HepG2 (cell line): ENCODE data around the gene KDM5C. TPM values are rescaled to one million over a fixed set of nuclear protein-coding genes. Genes with fewer than 3 reads are reported as not detected.
"Not testable (repeated sequence)": the region's sequence is repeated elsewhere in the genome, so short reads cannot be mapped to it uniquely, and the experiment has no call there.

ENCODE experiments used
- ATAC-seq: fragments of 200-7000 bp; cut with Tn5 transposase; 3 replicates; pipeline ENCODE4 v1.9.1; 2020; ENCODE audit warnings: mild to moderate bottlenecking, moderate library complexity
- BruUV-seq: library from RNA; stranded (reverse); fragments of 400-500 nt; replicated peaks from 2 replicates; lab custom pipeline; 2021; lab: Mats Ljungman, UMichigan
- CTCF ChIA-PET: fragments of 300-600 bp; formaldehyde crosslinking; extraction: SDS; loops from one replicate; lab custom pipeline; 2021; ENCODE audit warnings: low total read pairs, inconsistent platforms, low intra/inter-chr PET ratio; lab: Yijun Ruan, JAX
- POLR2A ChIA-PET: fragments of 350-600 bp; sonication (Branson Sonifier 250); formaldehyde crosslinking; loops from one replicate; lab custom pipeline; 2020; ENCODE audit warnings: antibody characterized with exemption, inconsistent platforms; lab: Yijun Ruan, JAX
- DNase-seq: peaks from one replicate; pipeline ENCODE4 v3.0.0-alpha.2; 2015; ENCODE audit warnings: low spot score
- FAIRE-seq: peaks from 3 replicates; lab custom pipeline; 2011; peaks lifted over from hg19 to GRCh38; lab: Jason Lieb, UNC
- H2AFZ ChIP-seq: one replicate; pipeline ENCODE4 v1.6.1; 2011; ENCODE audit warnings: low read length, inconsistent platforms
- H3K27ac ChIP-seq: fragments of 300-600 bp; 3 replicates; pipeline ENCODE4 v1.8.0; 2011; ENCODE audit warnings: mixed run types, mild to moderate bottlenecking, mixed read lengths, low read length, inconsistent platforms; ENCODE audit not compliant: insufficient read depth; ENCODE audit errors: extremely low read length
- H3K27me3 ChIP-seq, 2 experiments: fragments of 200-600 bp in 1 of 2; 2 replicates in 1 of 2; 3 replicates in 1 of 2; pipeline versions ENCODE4 v1.6.0 to v1.8.0; 2011; ENCODE audit warnings: low read length in 2 of 2, mild to moderate bottlenecking in 2 of 2, moderate library complexity in 2 of 2, inconsistent platforms in 1 of 2; ENCODE audit not compliant: insufficient read depth in 2 of 2, control insufficient read depth in 1 of 2
- H3K36me3 ChIP-seq, 2 experiments: fragments of 200-600 bp in 1 of 2; replicated peaks in 1 of 2; 2 replicates in 1 of 2; 3 replicates in 1 of 2; pipeline versions ENCODE4 v1.5.1 to v1.8.0; 2011; ENCODE audit warnings: low read length in 2 of 2, inconsistent platforms in 1 of 2; ENCODE audit not compliant: insufficient read depth in 2 of 2, control insufficient read depth in 1 of 2
- H3K4me1 ChIP-seq: 2 replicates; pipeline ENCODE4 v1.5.1; 2012; ENCODE audit warnings: low read length, inconsistent platforms; ENCODE audit not compliant: insufficient read depth
- H3K4me2 ChIP-seq: 2 replicates; pipeline ENCODE4 v1.6.0; 2011; ENCODE audit warnings: low read depth, low read length, inconsistent platforms
- H3K4me3 ChIP-seq, 3 experiments: fragments of 200-600 bp in 1 of 3; sonication (generic), shearing (Covaris generic) in 1 of 3; replicated peaks in 1 of 3; 2 replicates each; pipeline ENCODE4 v1.5.1; 2011 to 2016; ENCODE audit warnings: low read length in 3 of 3, inconsistent platforms in 2 of 3, low read depth in 2 of 3, mild to moderate bottlenecking in 2 of 3, control low read depth in 1 of 3, mixed read lengths in 1 of 3; ENCODE audit not compliant: insufficient read depth in 1 of 3
- H3K79me2 ChIP-seq: one replicate; pipeline ENCODE4 v1.6.1; 2011; ENCODE audit warnings: low read length, inconsistent platforms; ENCODE audit not compliant: insufficient read depth
- H3K9ac ChIP-seq: 2 replicates; pipeline ENCODE4 v1.6.0; 2011; ENCODE audit warnings: mild to moderate bottlenecking, low read depth, low read length, inconsistent platforms; ENCODE audit not compliant: insufficient read depth
- H3K9me3 ChIP-seq: 2 replicates; pipeline ENCODE4 v1.5.1; 2012; ENCODE audit warnings: mild to moderate bottlenecking, low read length
- H4K20me1 ChIP-seq: 2 replicates; pipeline ENCODE4 v1.6.0; 2011; ENCODE audit warnings: inconsistent platforms, mild to moderate bottlenecking, low read length, moderate library complexity; ENCODE audit not compliant: insufficient read depth
- ATAD3A ChIP-seq: sonication (generic); formaldehyde crosslinking; IDR thresholded peaks from 2 replicates; pipeline ENCODE4 v1.4.0; 2020; ENCODE audit warnings: missing genetic modification reagents
- CSRNP1 ChIP-seq: sonication (generic); formaldehyde crosslinking; IDR thresholded peaks from 2 replicates; pipeline ENCODE4 v1.8.1; 2023; ENCODE audit warnings: mild to moderate bottlenecking, missing genetic modification reagents
- IKZF4 ChIP-seq: sonication (generic); formaldehyde crosslinking; IDR thresholded peaks from 2 replicates; pipeline ENCODE4 v1.5.1; 2020; ENCODE audit warnings: borderline replicate concordance, mild to moderate bottlenecking, low read depth, missing genetic modification reagents; ENCODE audit errors: not compliant biosample characterization
- NR2F2 ChIP-seq: IDR thresholded peaks from 2 replicates; pipeline ENCODE4 v1.6.1; 2012; ENCODE audit warnings: low read depth, inconsistent platforms, borderline replicate concordance
- RXRB ChIP-seq: IDR thresholded peaks from 2 replicates; pipeline ENCODE4 v1.6.1; 2016; ENCODE audit warnings: borderline replicate concordance, missing genetic modification reagents, missing compliant biosample characterization
- SNAPC2 ChIP-seq: sonication (generic); formaldehyde crosslinking; IDR thresholded peaks from 2 replicates; pipeline ENCODE4 v1.8.1; 2022; ENCODE audit warnings: mild to moderate bottlenecking, missing genetic modification reagents
- TFDP2 ChIP-seq: sonication (generic); formaldehyde crosslinking; IDR thresholded peaks from 2 replicates; pipeline ENCODE4 v1.4.0; 2020; ENCODE audit warnings: missing genetic modification reagents
- TMF1 ChIP-seq: sonication (generic); formaldehyde crosslinking; IDR thresholded peaks from 2 replicates; pipeline ENCODE4 v1.8.1; 2022; ENCODE audit warnings: low read depth, missing genetic modification reagents
- ZNF614 ChIP-seq: IDR thresholded peaks from 2 replicates; pipeline ENCODE4 v1.6.1; 2018; ENCODE audit warnings: missing biosample characterization, missing genetic modification reagents, inconsistent platforms, borderline replicate concordance
- WGBS: methylation state at CpG from one replicate; pipeline ENCODE4 v1.1.6; 2017; ENCODE audit warnings: low lambda C conversion rate; 5-methylcytosine and 5-hydroxymethylcytosine counted together
- in situ Hi-C: cut with HindIII; loops from 2 replicates; pipeline ENCODE4 v1.10.0; 2017; ENCODE audit warnings: low pct_unique_long_range_greater_than_20kb; ENCODE audit not compliant: extremely low pct_ligation_motif_present
- intact Hi-C: fragments of 100-400 bp; cut with micrococcal nuclease; formaldehyde crosslinking; loops from one replicate; pipeline ENCODE4 v1.10.0; 2022; ENCODE audit not compliant: unreplicated experiment
- polyA plus RNA-seq, 8 experiments: library from polyadenylated mRNA; depleted of rRNA in 3 of 8; stranded (reverse) in 7 of 8; unstranded in 1 of 8; fragments of >200 nt; fragmentation: Illumina TruSeq in 4 of 8; extraction: Trizol in 4 of 8; gene quantifications; 2 replicates each; pipeline versions ENCODE4 v1.2.1 to v1.2.3, GENCODE V29; 2011 to 2016; ENCODE audit warnings: low read depth in 4 of 8, missing spikeins in 1 of 8, mixed read lengths in 1 of 8; ENCODE audit not compliant: insufficient read depth in 1 of 8
- total RNA-seq, 5 experiments: library from RNA; depleted of rRNA; stranded (reverse); fragments of >200 nt; fragmentation: Illumina TruSeq; extraction: Trizol; gene quantifications; 2 replicates each; pipeline ENCODE4 v1.2.3, GENCODE V29; 2016; ENCODE audit warnings: low read depth in 1 of 5
- TF ChIP-seq, protein P1 (sequence below): sonication (generic); formaldehyde crosslinking; IDR thresholded peaks from 2 replicates; pipeline ENCODE4 v1.9.0; 2021; ENCODE audit warnings: missing genetic modification reagents, mild to moderate bottlenecking, borderline replicate concordance

The KDM5C gene
- total and polyA plus RNA-seq, 2 of the 13 experiments (the other 11 are each of a cell fraction or from before 2014, with no cell fraction given): 32.5 to 34.0 TPM

DNA sequence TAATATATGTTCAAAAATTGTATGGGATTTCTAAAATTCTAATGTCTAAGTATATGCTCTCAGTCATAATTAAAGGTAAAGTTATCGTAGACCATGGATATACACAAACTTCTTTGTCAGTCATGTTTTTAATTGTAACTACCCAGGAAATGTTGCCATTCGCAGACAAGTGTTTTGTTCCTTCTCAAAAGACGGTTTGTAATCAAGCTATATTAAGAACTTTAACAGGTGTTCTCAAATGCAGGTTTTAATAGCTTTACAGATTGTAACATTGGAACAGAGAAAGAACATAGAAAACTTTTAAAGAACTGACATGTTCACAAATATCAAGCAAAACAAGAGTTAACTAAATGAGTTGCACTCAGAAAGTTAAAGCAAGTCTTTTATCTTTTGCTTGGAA, 58.9 kb downstream of the KDM5C start:
- intact Hi-C loops: no loop called here
- FAIRE-seq (no peak), DNase-seq (no peak), ATAC-seq (no peak)
- WGBS: 100% methylated on average over 3 of the region's 3 CpGs
- Histone ChIP-seq H3K9me3 (no peaks in the 10 kb centered on the region), H3K4me3 (no peak overlapping the region), H3K27ac (no peak overlapping the region), H3K27me3 (no peaks in the 10 kb centered on the region), H3K36me3 (no peaks in the 10 kb centered on the region), H3K4me2 (no peak overlapping the region), H3K9ac (no peak overlapping the region), H4K20me1 (no peaks in the 10 kb centered on the region), H3K79me2 (no peaks in the 10 kb centered on the region), H2AFZ (no peak overlapping the region), H3K4me1 (no peaks in the 10 kb centered on the region)
- TF ChIP-seq NR2F2: no peak
- TF ChIP-seq RXRB (CRISPR knock-in tag): no peak
- no peak for TF ChIP-seq IKZF4 (CRISPR knock-in tag)
- no peak for TF ChIP-seq ZNF614 (CRISPR knock-in tag)
- TF ChIP-seq, protein P1, sequence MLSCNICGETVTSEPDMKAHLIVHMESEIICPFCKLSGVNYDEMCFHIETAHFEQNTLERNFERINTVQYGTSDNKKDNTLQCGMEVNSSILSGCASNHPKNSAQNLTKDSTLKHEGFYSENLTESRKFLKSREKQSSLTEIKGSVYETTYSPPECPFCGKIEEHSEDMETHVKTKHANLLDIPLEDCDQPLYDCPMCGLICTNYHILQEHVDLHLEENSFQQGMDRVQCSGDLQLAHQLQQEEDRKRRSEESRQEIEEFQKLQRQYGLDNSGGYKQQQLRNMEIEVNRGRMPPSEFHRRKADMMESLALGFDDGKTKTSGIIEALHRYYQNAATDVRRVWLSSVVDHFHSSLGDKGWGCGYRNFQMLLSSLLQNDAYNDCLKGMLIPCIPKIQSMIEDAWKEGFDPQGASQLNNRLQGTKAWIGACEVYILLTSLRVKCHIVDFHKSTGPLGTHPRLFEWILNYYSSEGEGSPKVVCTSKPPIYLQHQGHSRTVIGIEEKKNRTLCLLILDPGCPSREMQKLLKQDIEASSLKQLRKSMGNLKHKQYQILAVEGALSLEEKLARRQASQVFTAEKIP (CRISPR knock-in tag): no peak
- no peak for TF ChIP-seq TFDP2
- no peak for TF ChIP-seq SNAPC2 (CRISPR knock-in tag)
- TF ChIP-seq CSRNP1 (CRISPR knock-in tag): no peak
- no peak for TF ChIP-seq TMF1
- no peak for TF ChIP-seq ATAD3A
- in situ Hi-C loops: no loop called here
- BruUV-seq: no TSS peak
- CTCF ChIA-PET: no interaction called here
- POLR2A ChIA-PET: no interaction called here

- H3K4me1 ChIP-seq, H3K9me3 ChIP-seq, H3K9ac ChIP-seq, CTCF ChIA-PET, H3K4me2 ChIP-seq, DNase-seq, BruUV-seq, H3K36me3 ChIP-seq, intact Hi-C loops, H2AFZ ChIP-seq, ATAC-seq, H3K4me3 ChIP-seq, FAIRE-seq, in situ Hi-C loops, H3K79me2 ChIP-seq, H3K27me3 ChIP-seq, H3K27ac ChIP-seq, POLR2A ChIA-PET, H4K20me1 ChIP-seq: not testable (repeated sequence)
- 97% methylated on average over 5 of the region's 6 CpGs for WGBS
These were observed 60.4 kb downstream of the KDM5C start for GRCh38 chrX:53164566-53164965.
